HG02763 (cell line): ENCODE measurements around the gene MAP1S.

Experiments used
- ATAC-seq: cut with Tn5 transposase; IDR thresholded peaks from one replicate; pipeline ENCODE4 v1.9.1; 2021; ENCODE audit warnings: mild to moderate bottlenecking, moderate library complexity; ENCODE audit not compliant: unreplicated experiment

Gene MAP1S

DNA sequence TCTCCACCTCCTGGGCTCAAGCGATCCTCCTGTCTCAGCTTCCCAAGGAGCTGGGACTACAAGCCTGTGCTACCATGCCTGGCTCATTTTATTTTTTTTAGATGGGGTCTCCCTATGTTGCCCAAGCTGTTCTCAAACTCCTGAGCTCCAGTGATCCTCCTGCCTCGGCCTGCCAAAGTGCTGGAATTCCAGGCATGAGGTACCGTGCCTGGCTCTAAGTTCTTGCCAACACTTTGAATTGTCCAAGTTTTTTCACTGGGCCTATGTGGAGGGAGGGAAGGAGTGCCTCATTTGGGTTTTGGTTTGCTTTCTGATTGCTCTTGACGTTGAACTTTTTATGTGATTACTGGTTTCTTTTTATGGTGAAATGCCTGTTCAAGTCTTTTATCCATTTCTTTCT is 26.7 kb upstream of the MAP1S start:
- ATAC-seq: no peak

- ATAC-seq: no peak
These were observed 24.1 kb upstream of the MAP1S start for GRCh38 chr19:17695198-17695597.

- ATAC-seq: no peak
These were observed 15.3 kb upstream of the MAP1S start for GRCh38 chr19:17703824-17704463.

- no peak for ATAC-seq
These were observed 12.5 kb upstream of the MAP1S start for GRCh38 chr19:17706750-17707181.

GRCh38 chr19:17711851-17712250 is 7.4 kb upstream of the MAP1S start:
- ATAC-seq: no peak

DNA sequence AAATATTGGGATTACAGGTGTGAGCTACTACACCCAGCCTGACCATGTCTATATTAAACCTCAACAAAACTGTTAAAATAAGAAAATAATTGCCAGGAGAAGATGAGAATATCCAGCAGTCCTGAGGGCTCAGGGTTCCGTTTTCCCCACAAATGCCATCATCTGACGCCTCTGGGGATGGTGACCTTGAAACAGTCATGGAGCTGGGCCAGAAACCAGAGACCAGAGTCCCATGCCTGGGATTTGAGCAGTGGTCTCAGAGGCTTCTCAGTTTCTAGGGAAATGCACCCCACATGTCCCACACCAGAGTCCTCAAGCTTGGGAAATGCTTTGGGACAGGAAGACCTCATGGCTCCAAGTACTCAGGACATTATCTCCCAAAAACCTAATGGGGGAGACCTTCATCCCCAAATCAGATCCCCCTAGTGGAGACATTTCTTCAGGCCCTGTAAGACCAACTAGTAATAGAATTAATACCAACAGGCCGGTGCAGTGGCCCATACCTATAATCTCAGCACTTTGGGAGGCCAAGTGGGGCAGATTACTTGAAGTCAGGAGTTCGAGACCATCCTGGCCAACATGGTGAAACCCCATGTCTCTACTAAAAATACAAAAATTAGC is 2.9 kb upstream of the MAP1S start:
- ATAC-seq: no peak

- ATAC-seq: no peak
These were observed 732 bp upstream of the MAP1S start for GRCh38 chr19:17718550-17718946.

DNA sequence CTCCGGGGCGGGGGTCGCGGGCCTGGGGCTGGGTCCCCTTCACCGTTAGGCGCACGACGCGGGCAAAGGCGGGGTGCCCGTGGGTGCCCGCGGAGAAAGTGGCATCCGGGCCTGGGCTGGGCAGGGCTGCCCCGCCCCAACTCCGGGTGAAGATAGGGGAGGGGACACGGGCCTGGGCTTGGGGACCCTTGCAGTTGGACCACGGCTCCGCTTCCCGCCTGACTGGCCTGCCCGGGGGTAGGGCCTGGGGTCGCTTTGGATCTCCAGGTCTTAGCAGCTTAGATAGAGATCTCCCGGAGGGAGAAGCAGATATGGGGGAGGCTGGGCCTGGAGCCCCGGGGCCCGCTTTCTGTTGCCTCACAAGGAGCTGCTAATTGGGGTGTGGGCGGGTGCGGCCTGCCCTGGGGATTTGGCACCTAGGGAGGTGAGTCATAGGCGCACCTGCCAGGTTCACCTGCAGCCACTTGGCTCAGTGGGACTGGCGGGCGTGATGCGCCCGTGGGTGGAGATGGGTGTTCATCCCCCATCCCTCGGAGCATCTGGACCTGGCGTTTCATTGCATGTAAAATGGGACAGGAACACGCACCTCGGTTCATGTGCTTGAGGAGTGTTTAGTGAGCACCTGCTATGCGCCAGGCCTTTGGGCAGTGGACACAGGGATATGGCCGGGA is 585 bp downstream of the MAP1S start:
- ATAC-seq: peak; percentile 30

DNA sequence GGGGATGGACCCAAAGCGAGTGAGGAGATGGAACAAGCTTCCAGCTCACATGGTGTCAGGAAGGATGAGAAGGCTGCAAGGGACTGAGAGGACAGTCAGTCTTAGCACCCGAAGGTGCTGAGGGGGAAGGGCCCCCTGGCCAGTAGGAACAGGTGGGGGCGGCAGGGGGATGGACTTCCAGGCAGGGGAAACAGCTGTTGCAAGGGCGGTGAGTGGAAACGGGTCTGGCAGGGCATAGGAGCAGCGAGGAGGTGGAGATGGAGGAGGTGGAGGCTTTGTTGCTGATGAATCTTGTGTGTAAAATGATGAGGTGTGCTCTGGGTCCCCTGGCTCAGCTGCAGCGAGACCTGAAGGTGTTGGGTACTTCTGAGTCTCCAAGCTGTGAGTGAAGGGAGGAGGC is 1.2 kb downstream of the MAP1S start:
- no peak for ATAC-seq

- no peak for ATAC-seq
These were observed 1.9 kb downstream of the MAP1S start for GRCh38 chr19:17721111-17721628.

- no peak for ATAC-seq
These were observed 2.5 kb downstream of the MAP1S start for GRCh38 chr19:17721821-17722220.

DNA sequence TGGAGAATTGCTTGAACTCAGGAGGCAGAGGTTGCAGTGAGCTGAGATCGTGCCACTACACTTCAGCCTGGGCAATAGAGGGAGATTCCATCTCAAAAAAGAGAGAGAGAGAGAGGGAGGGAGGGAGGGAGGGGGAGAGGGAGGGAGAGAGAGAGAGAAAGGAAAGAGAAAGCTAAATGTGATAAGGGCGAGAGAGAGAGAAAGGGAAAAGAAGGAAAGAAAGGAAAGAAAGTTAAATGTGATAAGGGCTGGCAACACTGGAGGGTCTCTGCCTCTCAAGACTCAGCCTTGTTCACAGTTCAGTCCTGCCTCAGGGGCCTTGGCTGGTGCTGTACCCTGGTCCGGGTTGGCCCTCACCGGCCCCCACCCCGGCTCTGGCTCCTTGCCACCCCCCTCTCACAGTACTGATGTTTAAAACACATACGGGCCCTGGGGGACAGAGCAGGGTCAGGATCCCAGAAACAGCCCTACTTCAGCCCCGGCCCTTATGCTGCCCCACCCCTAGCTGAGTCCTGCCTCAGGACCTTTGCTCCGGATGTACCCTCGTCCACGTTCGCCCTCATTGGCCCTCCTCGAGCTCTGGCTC is 3.5 kb downstream of the MAP1S start:
- ATAC-seq: no peak

GRCh38 chr19:17724655-17725054 is 5.4 kb downstream of the MAP1S start:
- no peak for ATAC-seq

- no peak for ATAC-seq
These were observed 6.3 kb downstream of the MAP1S start for GRCh38 chr19:17725422-17726078.

DNA sequence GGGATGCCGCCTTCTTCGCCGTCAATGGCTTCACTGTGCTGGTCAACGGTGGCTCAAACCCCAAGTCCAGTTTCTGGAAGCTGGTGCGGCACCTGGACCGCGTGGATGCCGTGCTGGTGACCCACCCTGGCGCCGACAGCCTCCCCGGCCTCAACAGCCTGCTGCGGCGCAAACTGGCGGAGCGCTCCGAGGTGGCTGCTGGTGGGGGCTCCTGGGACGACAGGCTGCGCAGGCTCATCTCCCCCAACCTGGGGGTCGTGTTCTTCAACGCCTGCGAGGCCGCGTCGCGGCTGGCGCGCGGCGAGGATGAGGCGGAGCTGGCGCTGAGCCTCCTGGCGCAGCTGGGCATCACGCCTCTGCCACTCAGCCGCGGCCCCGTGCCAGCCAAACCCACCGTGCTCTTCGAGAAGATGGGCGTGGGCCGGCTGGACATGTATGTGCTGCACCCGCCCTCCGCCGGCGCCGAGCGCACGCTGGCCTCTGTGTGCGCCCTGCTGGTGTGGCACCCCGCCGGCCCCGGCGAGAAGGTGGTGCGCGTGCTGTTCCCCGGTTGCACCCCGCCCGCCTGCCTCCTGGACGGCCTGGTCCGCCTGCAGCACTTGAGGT is 7.0 kb downstream of the MAP1S start:
- ATAC-seq: no peak

- no peak for ATAC-seq
These were observed 7.9 kb downstream of the MAP1S start for GRCh38 chr19:17726964-17727773.

GRCh38 chr19:17727843-17728242 is 8.6 kb downstream of the MAP1S start:
- ATAC-seq: no peak

DNA sequence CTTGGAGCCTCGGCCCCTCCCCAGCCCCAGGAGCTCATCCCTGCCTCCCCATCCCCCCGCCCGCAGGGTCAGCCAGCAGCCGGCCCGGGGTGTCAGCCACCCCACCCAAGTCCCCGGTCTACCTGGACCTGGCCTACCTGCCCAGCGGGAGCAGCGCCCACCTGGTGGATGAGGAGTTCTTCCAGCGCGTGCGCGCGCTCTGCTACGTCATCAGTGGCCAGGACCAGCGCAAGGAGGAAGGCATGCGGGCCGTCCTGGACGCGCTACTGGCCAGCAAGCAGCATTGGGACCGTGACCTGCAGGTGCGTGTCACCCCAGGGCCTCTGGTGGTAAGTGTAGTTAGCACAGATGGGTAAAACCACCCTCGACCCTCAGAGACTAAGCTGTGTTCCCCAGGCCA is 13.8 kb downstream of the MAP1S start:
- ATAC-seq: no peak

DNA sequence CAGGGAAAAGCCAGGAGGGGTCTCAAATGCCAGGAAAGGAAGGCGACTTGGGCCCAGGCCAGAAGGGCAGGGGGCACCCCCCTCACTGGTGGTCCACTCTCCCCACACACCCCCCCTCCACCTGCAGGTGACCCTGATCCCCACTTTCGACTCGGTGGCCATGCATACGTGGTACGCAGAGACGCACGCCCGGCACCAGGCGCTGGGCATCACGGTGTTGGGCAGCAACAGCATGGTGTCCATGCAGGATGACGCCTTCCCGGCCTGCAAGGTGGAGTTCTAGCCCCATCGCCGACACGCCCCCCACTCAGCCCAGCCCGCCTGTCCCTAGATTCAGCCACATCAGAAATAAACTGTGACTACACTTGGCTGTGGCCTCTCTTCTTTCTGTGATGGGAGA is 14.9 kb downstream of the MAP1S start:
- no peak for ATAC-seq

DNA sequence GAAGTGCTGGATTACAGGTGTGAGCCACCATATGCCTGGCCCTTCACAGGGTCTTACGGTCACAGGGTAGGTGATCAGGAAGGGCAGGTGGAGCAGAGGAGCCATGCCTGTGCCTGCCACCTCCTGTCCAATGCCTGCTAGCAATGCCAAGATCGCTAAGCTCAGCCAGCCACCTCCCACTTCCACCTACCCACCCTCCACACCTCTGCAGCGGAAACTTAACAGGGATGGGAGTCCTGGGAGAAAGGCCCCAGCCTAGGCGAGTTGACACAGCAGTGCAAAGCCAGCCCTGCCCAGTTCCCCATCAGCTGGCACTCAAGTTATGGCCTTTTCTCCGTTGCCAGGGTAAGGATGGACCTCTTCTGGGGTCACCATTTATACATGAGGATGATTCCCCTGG is 16.1 kb downstream of the MAP1S start:
- no peak for ATAC-seq
